Stimulated activated CD8-positive, alpha-beta memory T cell treated with anti-CD3 and anti-CD28 coated beads, Interleukin-4, amount 100 ng/mL, for 1 hour (primary cell): ENCODE measurements around the gene NUDT17.
A peak's percentile ranks its signal among the peaks of the same experiment; 100 is the strongest.

ENCODE experiments used
- DNase-seq, 2 donors: peaks; one replicate each; pipeline ENCODE4 v3.0.0-alpha.2; 2020; ENCODE audit warnings: low read depth in 2 of 2, low spot score in 1 of 2

The NUDT17 gene

DNA sequence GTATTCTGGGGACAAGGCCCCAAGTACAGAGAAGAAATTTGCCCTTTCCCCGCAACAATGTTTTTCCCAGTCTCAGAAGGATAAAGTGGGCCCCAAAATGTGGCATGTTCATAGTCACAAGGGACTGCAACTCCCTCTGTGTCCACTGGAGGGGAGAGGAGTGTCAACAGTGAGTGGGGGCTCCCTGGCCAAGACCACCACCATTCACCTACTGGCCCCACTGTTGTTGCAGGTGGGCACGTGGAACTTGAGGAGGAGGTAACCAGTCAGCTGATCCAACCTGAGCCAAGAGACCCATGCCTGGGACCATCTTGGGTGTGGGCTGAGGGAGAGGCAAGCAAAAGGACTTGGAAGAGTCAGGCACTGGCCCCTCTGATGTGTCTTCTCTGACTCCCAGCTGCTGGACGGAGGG, 777 bp downstream of the NUDT17 start:
- no peak for DNase-seq

DNA sequence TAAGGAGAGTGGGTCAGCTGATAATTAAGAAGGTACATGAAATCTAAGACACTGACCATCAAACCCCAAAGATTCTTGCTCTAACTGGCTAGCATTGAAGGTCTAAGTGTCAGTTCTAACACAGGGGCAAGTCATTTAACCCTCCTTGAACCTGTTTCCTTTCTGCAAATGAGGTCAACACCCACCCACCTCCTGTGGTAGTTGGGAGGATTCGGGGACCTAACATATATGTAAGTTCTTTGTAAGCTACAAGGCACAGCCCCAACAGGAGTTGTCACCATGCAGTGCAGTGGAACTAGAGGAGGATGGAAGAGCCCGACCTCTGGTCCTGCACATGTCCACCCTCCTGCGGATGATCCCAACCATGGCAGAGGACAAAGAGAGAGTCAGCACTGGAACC, 2.4 kb downstream of the NUDT17 start:
- no peak for DNase-seq

DNA sequence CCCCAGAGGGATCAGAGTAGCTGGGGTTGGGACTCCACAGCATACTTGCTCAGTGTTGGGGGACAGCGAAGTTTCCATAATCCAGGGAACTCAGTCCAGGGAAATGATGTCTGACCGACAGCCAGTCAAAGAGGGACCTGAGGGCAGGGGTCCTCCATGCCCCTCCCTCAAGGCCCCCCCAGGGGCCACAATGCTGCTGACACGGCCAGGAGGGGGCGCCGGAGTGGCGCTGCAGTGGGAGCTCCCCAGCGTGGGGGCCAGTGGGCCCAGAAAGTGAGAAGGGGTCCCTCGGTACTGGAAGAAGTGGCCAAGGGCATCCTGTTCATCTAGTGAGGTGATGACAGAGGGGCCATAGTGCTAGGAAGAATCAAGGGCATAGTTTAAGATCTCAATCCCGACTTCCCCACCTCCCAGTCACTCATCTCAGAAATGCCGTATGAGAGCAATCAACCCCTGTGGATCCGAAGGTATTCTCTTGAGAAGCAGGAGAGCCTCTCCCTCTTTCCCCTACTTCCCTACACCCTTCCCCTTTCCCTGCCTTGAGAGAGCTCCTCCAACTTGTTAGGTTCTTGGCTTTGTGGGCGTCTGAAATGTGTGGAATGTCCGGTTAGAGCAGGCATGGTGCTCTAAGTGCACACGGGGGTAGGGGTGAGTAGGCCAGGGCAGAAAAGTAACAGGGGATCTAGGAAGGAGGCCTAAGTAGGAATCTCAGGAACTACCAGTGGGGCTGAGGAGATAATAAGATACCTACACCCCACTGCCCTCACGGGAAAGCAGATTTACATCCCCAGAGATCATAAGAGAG, 4.1 kb downstream of the NUDT17 start:
- no peak for DNase-seq

DNA sequence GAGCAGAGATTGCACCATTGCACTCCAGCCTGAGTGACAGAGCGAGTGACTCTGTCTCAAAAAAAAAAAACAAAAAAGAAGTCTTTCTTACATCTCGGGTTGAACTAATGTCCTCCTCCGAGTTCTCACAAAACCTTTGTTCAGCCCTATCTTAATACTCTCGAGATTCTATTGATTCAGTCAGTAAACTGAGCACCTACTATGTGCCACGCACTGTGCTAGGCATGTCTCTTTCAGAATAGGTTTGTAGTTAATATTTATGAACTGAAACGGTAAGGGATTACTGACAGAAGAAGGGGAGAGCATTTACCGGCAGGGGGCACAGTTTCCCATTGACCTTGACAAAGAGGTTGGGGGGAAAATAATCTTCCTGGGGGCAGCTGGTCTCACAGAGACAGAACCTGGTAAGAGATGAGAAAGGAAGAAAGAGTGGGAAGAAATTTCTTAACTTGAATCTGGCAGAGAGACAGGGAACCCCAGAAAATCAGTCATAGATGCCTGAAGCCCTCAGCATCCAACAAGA, 10.1 kb downstream of the NUDT17 start:
- no peak for DNase-seq

DNA sequence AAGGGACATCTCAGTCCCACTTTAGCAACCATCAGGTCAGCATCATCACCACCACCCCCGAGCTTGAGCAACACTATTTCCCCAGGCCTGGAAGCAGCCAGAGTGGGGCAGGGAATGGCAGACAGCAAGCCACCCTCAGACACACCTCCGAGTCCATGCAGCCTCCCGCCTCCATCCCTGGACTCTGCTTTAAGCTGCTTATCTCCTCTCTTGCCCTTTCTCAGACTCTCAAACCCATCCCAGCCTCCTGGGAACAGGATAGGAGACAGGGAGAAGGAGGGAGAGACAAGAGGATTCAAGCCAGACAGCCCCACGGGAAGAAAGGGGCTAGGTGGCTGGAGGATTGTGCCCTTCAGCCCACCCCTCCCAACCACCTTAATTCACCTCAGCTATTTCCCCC, 11.7 kb downstream of the NUDT17 start:
- no peak for DNase-seq

DNA sequence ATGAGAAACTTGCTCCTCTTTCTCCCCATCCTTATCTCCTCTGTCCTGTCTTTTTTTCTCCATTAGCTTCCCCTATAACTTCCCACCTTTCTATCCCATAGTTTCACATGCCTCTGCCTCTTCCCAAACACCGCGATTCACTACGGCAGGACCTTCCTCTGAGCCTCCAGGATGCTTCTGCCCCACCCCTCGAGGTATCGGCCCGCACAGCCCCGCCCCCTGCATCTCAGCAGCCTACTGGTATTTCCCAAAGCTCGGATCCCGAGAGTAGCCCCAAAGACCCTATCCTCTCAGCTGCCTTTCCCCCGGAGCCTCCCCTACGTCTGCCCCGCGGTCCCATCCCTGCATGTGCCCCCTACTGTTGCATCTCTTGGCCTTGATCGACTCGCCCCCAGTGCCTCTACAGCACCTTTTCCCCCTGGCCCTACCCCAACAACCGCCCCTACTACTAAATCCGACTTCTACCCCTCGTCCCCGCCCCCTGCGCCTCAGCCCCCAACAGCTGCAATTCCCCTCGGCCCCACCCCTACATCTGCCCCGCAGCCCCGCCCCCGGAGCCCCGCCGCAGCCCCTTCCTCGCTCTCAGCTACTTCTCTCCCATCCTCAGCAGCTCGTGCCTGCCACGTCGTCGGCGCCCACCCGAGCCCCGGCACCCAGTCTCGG, 12.9 kb downstream of the NUDT17 start:
- DNase-seq: peak; percentile 31 to 43

DNA sequence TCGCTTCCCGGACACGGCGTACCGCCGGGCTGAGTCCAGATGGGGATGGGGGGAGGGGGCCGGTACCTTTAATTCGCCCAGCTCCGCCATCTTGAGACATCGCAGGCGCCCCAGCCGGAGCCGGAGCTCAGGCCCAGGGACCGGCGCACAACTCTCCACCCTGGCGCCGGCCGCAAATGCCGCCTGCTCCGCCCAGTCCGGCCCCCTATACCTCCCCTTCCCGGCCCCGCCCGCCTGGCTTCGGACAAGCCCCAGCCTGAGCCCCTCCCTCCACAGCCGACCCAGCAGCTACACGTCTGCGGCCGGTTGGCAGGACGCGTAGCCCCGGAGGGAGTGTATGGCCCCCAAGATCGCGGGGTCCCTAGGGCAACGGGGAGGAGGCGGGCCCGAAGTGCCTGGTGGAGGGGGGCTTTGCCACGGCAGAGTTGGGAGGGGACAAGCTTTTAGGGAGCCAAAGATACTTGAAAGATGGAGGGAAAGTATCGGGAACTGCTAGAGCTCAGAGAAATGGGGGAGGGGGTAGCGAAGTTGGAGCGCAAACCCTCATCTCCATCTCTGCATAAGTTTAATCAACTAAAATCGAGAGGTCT, 13.6 kb downstream of the NUDT17 start, which contains the start of gene PIAS3:
Gene PIAS3, minus strand, starts transcription at position 181 of the 590 bp plus-strand sequence. Its CDS starts 91 bp downstream, at position 90.
- DNase-seq: peak; percentile 67 to 71

DNA sequence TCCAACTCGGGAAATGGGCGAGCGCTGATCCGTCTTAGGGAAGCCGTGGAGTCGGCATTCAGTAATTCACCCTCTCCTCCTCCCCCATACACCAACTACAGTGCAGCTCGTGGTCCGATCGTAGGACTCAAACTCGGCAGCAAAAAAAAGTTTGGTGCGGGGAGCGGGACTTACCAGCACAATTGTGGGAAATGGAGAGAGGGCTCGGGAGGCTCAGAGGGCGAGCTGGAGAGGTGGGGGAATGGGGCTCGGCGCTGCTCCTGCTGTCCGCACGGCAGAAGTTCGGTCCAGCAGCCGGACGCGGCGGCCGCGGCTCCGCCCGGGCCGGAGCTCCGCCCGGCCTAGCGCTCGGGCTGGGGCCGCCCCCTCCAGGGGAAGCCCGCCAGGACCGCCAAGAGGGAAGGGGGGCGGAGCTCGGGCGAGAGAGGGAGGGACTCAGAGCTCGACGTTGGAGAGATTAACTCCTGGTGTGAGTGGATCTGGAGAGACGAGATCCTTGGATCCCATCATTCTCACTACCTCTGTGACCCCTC, 14.1 kb downstream of the NUDT17 start:
- DNase-seq: peak; percentile 30 to 60

DNA sequence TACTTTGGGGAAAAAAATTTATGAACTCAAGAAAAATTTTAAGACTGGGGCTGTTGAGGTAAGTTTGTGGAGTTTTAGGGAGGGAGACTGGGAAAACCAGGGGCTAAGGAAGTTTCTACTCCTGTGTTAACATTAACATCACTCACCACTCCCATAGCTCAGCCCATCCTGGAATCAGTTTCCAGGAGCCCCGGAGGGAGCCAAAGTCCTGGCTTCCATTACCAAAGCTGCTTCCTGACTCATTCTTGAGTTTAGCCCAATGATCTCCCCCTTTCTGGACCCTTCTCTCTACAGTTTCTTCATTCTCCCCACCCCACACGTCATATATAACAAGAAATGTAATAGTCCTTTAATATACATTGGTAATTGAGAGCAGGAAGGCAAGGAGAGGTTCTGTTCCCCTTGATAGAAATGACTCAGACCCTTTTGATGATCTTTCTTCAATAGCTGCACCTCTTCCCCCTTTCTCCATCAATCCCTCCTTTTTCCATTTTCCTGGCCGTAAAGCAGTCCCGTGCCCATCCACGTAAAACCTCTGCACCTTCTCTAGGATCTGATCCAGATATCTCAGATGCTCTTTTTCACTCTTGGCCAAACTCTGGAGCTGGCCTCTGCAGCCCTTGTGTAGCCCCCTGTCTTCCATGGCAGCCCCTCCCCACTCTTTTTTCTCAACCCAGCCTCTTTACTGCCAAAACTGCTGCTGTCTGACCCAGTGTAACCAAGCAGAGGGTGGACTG, 18.0 kb downstream of the NUDT17 start:
- DNase-seq: no peak

DNA sequence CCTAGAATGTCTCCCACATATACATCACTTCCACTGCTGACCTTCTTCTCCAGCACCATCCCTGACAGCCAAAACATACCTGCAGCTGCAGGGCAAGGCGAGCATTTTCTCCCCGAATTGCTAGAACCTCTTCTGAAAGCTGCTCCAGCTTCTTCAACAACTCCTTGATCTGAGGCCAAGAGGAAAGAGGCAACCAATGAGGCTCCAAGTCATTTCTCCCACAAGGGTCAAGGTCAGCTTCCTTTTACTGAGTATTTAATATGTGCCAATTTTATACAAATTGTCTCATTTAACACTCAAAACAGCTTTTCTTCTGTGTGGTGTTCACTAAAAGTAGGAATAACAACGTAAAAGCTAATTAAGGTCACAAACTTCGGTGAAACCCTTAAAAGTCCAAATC, 22.8 kb downstream of the NUDT17 start:
- DNase-seq: no peak

DNA sequence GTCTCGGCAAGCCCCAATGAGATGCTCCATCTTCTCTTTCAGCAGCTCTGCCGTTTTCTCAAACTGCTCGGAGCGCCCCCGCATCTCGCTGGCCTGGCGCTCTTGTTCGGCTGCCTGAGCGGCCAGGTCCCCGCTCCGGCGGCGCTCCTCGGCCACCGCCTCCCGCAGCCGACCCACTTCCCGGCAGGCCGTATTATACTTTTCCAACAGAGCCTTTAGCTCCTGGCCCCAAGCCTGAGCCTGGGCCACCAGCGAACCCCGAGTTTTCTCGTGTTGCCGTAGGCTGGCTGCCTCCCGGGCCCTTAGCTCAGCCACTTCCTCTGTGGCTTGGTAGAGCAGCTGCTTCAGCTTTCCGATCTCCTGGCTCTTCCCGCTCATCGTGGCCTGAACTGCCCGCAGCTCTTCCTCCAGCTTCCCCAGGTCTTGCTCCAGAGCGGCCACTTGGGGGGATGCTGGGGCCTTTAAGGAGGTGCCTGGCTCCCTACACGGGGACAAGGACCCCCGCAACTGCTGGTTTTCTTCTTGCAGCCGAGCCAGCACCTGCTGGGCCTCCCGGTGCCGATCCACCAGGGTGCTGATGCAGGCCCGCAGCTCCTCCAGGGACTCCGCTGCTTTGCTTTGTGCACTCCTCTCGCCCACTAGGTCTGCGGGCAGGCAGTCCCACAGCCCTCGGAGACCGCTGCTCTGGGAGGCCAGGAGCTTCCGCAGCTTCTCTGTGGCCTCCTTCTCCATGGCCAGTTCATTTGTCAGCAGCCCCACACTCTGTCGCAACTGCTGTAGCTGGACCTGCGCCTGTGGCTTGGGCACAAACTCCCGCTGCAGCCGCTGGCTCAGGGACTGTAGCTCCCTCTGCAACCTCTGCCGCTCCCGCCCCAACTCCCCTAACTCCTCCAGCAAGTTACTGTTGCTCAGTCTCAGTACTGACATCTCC, 26.8 kb downstream of the NUDT17 start:
- DNase-seq: peak in 1 of 2 donors; percentile 10

DNA sequence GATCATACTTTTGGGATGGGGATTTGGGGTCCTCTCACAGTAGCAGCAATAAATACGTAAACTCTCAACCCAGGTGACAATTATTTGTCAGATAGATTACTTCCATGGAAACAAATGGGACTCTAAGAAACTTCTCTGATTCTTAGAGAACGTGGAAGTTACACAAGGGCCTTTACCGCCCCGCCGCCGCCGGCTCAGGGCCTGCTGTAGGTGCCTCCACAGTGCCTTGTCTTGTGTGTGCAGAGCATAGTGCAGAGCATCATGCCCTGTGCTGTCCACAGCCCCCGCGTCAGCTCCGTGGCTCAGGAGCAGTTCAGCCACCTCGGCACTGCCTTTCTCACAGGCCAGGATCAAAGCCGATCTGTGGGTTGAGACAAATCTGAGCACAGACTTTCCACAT, 29.2 kb downstream of the NUDT17 start:
- DNase-seq: no peak

DNA sequence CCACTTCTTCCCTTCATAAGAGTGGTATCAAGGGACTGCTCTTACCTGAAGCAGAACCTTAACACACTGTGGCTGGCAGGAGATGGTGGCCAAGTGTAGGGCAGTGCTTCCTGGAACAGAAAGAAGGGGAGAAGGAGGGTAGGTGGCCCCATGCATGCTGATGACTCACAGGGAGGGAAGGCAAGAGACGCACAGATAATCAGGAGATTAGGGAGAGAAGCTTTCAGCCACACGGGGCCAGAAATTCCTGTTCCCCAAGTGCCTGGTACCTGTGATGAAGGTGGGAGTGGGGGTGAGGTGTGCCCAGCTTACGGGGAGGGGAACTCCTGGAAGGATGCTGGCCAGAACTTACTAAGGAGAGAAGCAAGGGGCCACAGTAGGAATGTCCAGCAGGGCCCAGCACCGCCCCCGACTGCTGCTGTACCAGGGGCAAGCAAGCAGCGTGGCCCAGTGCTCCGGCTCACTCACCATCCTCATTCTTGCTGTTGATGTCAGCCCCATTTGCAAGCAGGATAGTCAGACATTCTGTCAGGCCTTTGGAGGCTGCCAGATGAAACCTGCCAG, 32.6 kb downstream of the NUDT17 start:
- no peak for DNase-seq

DNA sequence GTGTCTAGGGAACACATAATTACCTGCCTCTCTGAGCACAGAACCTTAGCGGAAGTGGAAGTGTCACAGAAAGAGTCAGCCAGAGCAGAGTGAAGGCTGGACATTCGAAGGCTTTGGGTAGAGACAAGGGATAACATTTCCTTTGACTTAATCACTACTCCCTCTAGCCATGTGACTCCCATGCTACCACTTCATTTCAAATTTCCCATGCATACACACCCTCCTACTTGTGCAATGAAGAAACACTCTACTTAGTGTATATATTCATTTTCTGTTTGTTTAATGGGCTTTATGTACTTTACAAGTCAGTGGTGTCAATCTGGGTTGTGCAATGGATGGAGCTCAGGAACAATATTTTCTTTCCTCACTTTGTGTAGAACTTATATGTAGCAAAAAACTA, 33.3 kb downstream of the NUDT17 start:
- DNase-seq: no peak

DNA sequence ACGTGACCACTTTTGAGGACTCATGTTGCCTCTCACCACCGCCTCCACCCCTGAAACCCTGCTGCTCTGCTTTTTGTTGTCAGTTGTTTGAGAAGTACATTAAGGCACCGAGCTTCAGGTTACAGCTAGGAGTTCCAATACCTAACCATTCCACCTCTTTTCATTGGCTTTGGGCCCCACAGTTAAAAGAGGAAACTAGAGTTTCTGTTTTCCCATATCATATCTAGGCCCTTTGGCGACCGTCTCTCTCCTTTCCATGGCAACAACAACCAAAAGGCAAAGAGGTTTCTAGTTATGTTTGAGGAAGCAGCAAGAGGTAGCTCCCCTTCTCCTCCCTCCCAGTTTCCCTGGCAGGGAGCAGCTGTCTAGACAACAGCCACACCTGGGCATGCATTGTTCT, 34.3 kb downstream of the NUDT17 start:
- DNase-seq: no peak

DNA sequence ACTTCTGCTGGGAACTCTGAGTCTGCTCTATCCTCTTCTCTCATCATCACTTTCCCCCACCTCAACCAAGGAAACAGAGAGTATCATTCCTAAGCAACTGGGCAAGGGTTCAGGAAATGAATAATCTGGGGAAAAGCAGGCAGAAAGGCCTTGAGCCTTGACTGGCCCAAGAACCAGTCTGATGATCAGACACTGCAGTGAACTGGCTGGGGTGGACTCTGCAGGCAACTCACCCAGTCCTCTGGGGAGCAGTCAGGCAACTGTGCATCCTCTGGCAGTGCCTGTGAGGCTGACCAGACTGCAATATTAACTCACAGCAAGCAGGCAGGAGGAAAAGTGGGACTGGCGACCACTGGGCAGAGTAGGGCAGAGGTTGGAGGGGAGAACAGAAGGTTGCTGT, 39.2 kb downstream of the NUDT17 start:
- DNase-seq: no peak

DNA sequence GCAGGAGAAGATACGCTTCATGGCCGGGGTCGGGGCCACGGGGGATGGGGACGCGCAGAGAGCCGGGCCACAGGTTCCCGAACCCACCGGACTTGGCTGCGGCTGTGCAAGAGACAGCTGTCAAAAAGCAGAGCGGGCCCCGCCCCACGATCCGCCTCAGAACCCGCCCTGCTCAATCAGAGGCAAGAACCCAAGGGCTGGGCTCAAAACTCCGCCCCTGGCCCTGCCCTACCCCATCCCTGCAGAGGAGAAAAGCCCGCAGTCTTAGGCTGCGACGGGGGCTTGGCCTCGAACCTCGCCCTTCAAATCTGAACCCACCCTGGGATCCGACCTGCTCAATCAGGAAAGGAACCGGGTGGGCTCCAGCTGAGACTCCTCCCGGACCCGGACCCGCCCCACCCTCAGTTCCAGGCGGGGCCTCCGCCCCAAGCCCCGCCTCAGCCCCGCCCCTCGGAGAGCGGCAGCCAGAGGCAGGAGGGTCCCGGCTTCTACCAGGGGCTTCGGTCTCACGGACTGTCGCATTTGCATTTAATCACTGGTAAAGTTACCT, 40.4 kb downstream of the NUDT17 start, which contains the start of gene ANKRD35:
Gene ANKRD35, minus strand, starts transcription at position 129 of the 550 bp plus-strand sequence. Its CDS starts 108 bp downstream, at position 21.
- DNase-seq: peak; percentile 51 to 72

DNA sequence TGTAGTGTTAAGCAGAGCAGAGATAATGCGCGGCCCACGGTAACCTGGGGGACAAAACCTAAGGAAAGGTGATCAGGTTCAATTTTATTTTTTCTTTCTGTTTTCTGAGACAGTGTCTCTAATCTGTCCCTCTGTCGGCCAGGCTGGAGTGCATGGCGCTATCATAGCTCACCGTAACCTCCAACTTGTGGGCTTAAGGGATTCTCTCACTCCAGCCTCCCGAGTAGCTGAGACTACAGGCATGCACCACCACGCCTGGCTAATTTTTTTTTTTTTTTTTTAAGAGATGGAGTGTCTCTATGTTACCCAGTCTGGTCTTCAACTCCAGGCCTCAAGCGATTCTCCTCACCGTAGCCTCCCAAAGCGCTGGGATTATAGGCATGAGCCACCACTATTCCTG, 41.0 kb downstream of the NUDT17 start:
- DNase-seq: no peak

DNA sequence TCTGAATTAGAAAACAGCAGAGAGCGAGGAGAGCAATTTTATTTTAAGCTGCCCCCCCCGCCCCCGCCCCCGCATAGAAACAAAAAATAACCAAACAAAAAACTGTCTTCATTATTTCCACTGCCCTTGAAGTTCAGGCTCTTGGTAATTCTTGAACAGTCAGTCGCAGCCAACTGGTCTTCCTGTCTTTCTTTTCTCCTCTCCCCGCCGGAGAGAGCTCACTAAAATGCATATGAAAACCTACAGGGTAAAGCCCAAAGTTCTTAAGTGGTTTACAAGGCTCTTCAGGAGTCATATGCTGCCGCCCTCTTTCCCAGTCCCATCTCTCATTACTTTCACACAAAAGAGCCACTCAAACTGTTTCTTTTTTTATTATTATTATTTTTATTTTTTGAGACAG, 41.4 kb downstream of the NUDT17 start:
- DNase-seq: no peak
